ENCODE results near the gene KDM4F.

Gene KDM4F

GRCh38 chr11:95092549-95093324 lies 43.5 kb downstream of the KDM4F start:
- no peak for DNase-seq

GRCh38 chr11:95093548-95093947 lies 44.3 kb downstream of the KDM4F start:
- DNase-seq = no peak

GRCh38 chr11:95095858-95096587 lies 46.8 kb downstream of the KDM4F start:
- DNase-seq = no peak

DNA sequence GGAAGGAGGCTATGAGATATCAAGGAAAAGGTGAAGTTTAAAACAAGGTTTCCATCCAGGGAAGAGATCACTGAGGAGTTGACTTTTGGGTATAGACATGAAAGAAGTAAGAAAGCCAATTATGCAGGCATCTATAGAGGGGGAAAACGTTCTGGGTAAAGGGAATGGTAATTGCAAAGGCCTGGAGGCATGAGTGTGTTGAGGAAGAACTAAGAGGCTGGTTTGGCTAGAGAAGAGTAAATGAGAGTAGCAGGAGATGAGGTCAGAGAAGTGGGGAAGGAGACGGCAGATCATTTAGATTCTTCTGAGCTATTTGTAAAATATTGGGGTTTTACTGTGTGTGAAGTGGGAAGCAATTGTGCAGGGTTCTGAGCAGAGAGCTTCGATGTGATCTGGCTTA lies 48.0 kb downstream of the KDM4F start:
- no peak for DNase-seq

- no peak for DNase-seq
These were observed 49.6 kb downstream of the KDM4F start for GRCh38 chr11:95098826-95099225.

- no peak for DNase-seq
These were observed 51.0 kb downstream of the KDM4F start for GRCh38 chr11:95100191-95100648.

Measured in activated CD8-positive, alpha-beta memory T cell treated with anti-CD3 and anti-CD28 coated beads, Interleukin-2, amount 50 U/mL, for 48 hours (primary cell).